DOHH2 (cell line): ENCODE results near the gene LRRC27.

Experiments
- EZH2phosphoT487 ChIP-seq: fragments of 200-600 bp; sonication (generic); IDR thresholded peaks from 2 replicates; pipeline ENCODE4 v1.6.1; 2017; ENCODE audit warnings: borderline replicate concordance, mild to moderate bottlenecking, antibody characterized with exemption, low read length, moderate library complexity, mixed read lengths
- TF ChIP-seq, protein P1 (sequence below): fragments of 200-600 bp; sonication (generic); IDR thresholded peaks from one replicate; pipeline ENCODE4 v1.5.1; 2014; ENCODE audit warnings: antibody characterized with exemption, mild to moderate bottlenecking, low read depth, low read length; ENCODE audit not compliant: poor library complexity, severe bottlenecking

DNA sequence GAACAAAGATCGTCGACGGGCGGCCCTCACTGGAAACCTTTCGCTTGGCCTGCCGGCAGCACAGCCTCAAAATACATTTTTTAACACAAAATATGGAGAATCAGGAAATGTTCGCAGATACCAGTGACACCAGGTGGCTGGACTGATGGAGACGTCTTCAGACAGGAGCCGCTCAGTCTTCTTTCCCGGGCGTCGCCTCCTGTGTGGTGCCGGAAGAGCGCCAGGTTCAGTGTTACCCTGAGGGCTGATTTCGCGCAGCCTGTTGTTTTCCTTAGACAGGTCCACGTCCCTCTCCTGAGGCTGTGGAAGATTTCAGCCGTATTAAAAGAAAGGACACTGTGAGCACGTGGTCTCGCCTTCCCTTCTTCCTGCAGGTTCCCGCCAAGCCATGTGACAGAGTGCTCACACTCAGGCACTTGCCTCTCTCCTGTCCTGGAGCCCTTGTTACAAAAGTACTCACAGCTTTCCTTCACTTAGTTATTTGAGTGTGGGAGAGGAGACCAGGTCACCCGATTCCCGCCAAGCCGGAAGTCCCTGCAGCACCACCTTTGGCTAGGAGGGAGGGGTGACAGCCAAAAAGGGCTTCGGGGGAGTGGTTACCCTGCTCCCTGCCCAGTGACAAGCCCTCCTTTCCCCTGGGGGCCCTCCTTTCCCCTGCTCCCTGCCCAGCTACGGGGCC is 43.3 kb downstream of the LRRC27 start:
- TF ChIP-seq, protein P1, sequence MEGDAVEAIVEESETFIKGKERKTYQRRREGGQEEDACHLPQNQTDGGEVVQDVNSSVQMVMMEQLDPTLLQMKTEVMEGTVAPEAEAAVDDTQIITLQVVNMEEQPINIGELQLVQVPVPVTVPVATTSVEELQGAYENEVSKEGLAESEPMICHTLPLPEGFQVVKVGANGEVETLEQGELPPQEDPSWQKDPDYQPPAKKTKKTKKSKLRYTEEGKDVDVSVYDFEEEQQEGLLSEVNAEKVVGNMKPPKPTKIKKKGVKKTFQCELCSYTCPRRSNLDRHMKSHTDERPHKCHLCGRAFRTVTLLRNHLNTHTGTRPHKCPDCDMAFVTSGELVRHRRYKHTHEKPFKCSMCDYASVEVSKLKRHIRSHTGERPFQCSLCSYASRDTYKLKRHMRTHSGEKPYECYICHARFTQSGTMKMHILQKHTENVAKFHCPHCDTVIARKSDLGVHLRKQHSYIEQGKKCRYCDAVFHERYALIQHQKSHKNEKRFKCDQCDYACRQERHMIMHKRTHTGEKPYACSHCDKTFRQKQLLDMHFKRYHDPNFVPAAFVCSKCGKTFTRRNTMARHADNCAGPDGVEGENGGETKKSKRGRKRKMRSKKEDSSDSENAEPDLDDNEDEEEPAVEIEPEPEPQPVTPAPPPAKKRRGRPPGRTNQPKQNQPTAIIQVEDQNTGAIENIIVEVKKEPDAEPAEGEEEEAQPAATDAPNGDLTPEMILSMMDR: no peak
- no peak for TF ChIP-seq EZH2phosphoT487
